COLO829 (cell line): Measurements from ENCODE around the gene SSR4.

ENCODE experiments used
- DNase-seq: peaks from one replicate; pipeline ENCODE4 v3.0.0; 2012; ENCODE audit warnings: low spot score

SSR4 gene

DNA sequence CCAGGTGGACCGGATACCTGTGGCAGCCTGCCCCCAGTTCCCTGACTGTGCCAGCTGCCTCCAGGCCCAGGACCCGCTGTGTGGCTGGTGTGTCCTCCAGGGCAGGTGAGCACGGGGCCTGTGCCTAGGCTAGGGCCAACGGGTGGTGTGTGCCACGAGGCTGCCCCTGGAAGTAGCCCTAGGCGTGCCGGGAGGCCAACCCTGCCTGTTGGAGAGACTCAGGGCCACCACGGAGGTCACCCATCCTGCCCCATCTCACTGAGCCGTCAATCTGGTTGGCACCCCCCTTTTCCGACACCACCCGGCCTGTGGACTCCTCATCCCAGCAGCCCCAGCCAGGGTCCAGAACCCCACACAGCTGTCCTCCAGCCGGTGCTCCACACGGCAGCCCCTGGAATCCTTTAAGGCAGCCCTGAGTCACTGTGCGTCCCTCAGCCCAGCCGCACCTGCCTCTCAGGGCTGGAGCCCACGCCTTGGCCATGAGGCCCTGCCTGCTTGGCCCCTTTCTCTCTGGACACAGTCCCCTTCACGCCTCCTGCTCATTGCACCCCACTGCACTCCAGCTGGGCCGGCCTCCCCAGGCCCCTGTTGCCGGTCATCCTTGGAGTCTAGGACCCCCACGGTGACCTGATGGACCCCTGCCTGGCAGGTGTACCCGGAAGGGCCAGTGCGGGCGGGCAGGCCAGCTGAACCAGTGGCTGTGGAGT, 25.2 kb upstream of the SSR4 start:
- no peak for DNase-seq

DNA sequence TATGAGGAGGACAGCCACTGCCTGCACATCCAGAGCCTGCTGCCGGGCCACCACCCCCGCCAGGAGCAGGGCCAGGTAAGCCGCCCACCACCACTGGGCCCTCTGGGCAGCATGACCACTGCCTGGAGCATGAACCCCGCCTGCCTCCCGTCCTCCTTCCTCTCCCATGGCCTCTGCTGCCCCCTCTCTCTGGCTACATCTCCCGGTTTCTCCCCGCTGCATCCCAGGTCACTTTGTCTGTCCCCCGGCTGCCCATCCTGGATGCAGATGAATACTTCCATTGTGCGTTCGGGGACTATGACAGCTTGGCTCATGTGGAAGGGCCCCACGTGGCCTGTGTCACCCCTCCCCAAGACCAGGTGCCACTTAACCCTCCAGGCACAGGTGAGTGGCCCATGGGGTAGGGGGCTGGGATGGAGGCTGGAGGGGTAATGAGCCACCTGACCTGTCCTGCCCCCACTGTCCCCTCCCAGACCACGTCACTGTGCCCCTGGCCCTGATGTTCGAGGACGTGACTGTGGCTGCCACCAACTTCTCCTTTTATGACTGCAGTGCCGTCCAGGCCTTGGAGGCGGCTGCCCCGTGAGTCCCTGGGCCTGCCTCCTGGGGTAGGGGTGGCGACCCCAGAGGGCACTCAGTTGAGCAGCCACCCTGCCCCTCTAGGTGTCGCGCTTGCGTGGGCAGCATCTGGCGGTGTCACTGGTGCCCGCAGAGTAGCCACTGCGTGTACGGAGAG, 24.4 kb upstream of the SSR4 start:
- no peak for DNase-seq

DNA sequence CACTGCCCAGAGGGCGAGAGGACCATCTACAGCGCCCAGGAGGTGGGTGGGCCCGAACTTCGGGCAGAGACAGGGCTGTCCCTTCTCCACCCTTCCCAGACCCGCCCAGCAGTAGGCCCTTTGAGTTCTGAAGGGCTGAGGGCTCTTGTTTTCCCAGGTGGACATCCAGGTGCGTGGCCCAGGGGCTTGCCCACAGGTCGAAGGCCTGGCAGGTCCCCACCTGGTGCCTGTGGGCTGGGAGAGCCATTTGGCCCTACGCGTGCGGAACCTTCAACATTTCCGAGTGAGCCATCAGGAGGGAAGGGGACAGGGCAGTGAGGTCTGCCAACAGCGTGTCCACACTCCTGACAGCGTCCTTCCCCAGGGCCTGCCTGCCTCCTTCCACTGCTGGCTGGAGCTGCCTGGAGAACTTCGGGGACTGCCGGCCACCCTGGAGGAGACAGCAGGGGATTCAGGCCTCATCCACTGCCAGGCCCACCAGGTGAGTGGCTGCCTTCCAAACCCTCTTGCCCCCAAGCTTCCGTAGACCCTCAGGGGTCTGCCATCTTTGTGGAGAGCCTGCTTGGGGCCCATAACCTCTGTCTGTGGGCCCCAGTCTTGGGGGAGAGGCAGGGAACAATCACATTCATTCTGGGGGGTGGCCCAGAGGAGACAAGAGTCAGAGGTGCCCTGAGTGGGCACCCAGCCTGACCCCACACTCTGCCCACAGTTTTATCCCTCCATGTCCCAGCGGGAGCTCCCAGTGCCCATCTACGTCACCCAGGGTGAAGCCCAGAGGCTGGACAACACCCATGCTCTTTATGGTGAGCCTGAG, 23.7 kb upstream of the SSR4 start:
- DNase-seq, result no peak

DNA sequence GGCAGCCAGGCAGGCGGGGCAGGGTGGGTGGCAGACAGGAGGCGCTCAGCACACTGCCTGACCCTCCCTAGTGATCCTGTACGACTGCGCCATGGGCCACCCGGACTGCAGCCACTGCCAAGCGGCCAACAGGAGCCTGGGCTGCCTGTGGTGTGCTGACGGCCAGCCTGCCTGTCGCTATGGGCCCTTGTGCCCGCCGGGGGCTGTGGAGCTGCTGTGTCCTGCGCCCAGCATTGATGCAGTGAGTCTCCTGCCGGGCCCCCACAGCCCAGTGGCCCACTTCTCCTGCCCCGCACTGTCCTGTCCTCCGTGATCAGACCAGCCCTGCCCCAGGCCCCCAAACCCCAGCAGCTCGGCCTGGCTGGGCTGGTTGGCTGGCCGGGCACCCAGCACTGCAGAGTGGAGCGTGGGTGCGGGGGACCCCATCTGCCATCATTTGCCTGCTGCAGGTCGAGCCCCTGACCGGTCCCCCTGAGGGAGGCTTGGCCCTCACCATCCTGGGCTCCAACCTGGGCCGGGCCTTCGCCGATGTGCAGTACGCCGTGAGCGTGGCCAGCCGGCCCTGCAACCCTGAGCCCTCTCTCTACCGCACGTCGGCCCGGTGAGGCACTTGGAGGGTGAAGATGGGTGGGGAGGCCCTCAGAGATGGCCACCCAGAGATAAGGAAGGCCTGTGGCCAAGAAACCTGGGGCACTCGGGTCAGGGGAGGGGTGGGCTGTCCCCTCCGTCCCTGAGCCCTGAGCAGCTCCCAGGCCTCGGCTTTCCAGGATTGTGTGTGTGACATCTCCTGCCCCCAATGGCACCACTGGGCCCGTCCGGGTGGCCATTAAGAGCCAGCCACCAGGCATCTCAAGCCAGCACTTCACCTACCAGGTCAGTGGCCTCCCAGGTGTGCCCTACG, 22.8 kb upstream of the SSR4 start:
- no peak for DNase-seq

DNA sequence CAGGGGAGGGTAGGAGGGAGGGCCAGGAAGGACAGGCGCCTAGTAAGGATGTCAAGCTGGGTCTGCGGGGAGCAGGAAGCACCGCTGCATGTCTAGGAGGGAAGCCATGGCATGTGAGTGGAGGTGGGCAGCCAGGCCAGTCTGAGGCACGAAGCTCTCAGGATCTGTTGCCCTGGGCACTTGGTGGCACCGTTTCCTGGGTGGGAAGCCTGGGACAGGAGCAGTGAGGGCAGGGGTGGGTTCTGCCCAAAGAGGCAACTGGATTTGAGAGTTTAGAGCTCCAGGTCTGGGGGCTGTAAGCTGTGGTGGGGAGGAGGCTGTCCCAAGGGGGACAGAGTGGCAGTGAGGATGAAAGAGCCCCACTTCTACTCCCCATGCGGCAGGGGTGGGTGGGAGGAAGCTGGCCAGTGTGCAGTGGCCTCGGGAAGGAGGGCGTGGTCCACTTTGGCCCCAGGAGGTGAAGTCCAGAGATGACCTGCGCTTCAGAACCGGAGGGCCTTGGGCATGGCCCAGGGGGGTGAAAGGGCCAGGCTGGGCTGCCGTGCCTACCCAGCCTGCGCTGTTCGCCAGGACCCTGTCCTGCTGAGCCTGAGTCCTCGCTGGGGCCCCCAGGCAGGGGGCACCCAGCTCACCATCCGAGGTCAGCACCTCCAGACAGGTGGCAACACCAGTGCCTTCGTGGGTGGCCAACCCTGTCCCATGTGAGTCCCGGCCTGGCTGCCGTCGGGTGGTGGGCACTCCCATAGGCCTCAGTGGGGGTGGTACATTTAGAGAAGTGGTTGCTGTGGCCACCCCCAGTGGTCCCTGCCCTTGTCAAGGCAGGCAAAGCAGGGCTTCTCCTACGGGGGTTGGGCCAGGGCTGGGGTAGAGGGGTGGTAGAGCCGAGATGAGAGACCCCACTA, 21.9 kb upstream of the SSR4 start:
- no peak for DNase-seq

DNA sequence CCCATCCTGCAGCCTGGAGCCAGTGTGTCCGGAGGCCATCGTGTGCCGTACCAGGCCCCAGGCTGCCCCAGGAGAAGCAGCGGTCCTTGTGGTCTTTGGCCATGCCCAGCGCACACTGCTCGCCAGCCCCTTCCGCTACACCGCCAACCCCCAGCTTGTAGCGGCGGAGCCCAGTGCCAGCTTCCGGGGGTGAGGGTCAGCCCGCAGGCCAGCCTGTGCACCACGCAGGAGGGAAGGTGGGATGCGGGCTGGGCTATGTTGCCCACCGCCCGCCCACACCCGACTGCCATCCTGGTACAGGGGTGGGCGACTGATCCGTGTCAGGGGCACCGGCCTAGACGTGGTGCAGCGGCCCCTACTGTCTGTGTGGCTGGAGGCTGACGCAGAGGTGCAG, 21.3 kb upstream of the SSR4 start:
- no peak for DNase-seq

DNA sequence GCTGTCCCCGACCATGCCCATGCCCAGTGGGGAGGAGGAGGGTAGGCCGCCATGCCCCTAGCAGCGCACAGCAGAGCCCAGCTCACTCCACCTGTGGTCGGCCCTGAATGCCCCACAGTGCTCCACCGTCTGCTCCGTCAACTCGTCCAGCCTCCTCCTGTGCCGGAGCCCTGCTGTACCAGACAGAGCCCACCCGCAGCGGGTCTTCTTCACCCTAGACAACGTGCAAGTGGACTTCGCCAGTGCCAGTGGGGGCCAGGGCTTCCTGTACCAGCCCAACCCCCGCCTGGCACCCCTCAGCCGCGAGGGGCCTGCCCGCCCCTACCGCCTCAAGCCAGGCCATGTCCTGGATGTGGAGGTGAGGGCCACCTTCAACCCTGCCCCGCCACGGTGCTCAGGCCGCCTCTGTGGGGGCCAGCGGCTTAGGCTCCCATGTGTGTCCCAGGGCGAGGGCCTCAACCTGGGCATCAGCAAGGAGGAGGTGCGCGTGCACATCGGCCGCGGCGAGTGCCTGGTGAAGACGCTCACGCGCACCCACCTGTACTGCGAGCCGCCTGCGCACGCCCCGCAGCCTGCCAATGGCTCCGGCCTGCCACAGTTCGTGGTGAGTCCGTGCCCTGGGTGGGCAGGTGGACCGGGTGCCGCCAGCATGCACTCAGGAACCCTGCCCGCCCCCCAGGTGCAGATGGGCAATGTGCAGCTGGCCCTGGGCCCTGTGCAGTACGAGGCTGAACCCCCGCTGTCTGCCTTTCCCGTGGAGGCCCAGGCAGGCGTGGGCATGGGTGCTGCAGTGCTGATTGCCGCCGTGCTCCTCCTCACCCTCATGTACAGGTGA, 20.5 kb upstream of the SSR4 start:
- DNase-seq, result no peak

DNA sequence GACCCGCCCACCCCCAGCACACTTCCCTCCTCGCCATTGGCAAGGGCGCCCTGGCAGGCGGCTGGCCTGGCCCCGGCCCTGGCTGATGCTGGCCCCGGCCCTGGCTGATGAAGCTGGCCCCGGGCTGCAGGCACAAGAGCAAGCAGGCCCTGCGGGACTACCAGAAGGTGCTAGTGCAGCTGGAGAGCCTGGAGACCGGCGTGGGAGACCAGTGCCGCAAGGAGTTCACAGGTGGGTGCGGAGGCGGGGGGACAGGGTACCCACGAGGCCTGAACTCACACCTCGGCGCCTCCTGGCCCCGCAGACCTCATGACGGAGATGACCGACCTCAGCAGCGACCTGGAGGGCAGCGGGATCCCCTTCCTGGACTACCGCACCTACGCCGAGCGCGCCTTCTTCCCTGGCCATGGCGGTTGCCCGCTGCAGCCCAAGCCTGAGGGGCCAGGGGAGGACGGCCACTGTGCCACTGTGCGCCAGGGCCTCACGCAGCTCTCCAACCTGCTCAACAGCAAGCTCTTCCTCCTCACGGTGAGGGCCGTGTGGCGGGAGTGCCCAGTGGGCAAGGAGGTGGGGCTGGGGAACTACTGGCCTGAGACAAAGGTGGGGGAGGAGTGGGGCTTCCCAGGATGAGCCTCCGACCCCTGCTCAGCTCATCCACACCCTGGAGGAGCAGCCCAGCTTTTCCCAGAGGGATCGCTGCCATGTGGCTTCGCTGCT, 19.7 kb upstream of the SSR4 start:
- no peak for DNase-seq

DNA sequence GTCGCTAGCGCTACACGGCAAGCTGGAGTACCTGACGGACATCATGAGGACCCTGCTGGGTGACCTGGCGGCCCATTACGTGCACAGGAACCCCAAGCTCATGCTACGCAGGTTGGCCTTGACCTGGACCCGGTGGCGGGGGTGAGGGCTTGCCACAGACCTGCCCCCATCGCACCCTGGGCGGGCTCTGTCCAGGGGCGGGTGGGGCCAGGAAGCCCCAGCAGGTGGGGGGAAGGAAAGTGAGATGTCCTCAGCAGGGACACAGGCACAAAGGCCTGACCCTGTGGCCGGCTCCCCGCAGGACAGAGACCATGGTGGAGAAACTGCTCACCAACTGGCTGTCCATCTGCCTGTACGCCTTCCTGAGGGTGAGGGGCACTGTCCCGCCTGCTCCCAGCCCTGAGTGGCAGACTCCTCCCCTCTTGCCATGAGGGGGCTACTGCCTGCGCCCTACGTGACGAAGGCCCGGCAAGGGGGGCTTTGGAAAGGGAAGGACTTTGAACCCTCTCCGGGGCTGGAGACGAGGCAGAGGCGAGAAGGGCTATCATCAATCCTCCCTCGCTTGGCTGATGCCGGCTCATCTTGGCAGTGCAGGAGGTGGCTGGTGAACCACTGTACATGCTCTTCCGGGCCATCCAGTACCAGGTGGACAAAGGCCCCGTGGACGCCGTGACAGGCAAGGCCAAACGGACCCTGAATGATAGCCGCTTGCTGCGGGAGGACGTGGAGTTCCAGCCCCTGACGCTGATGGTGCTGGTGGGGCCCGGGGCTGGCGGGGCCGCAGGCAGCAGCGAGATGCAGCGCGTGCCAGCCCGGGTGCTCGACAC, 19.0 kb upstream of the SSR4 start:
- DNase-seq, result no peak

DNA sequence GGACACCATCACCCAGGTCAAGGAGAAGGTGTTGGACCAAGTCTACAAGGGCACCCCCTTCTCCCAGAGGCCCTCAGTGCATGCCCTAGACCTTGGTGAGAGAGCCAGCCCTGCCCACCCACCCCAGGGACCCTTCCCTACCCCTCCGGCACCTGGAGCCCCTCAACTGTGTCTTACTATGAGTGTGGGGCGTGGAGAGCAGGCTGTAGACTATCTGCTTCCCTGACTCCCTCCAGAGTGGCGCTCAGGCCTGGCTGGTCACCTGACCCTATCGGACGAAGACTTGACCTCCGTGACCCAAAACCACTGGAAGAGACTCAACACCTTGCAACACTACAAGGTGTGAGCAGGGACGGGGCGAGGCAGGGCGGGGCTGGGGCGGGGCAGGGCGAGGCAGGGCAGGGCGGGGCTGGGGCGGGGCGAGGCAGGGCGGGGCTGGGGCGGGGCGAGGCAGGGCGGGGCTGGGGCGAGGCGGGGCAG, 18.3 kb upstream of the SSR4 start:
- DNase-seq, result no peak

DNA sequence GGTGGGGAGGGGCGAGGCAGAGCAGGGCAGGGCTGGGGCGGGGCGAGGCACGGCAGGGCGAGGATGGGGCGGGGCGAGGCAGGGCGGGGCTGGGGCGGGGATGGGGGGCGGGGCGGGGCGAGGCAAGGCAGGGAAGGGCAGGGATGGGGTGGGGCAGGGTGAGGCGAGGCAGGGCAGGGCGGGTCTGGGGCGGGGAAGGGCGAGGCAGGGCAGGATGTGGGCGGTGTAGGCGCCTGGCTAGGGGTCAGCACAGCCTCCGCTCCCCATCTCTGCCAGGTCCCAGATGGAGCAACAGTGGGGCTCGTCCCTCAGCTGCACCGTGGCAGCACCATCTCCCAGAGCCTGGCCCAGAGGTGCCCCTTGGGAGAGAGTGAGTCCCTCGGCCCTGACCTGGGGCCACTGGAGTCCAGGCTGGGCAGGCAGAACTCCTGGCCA, 17.8 kb upstream of the SSR4 start:
- DNase-seq, result no peak

DNA sequence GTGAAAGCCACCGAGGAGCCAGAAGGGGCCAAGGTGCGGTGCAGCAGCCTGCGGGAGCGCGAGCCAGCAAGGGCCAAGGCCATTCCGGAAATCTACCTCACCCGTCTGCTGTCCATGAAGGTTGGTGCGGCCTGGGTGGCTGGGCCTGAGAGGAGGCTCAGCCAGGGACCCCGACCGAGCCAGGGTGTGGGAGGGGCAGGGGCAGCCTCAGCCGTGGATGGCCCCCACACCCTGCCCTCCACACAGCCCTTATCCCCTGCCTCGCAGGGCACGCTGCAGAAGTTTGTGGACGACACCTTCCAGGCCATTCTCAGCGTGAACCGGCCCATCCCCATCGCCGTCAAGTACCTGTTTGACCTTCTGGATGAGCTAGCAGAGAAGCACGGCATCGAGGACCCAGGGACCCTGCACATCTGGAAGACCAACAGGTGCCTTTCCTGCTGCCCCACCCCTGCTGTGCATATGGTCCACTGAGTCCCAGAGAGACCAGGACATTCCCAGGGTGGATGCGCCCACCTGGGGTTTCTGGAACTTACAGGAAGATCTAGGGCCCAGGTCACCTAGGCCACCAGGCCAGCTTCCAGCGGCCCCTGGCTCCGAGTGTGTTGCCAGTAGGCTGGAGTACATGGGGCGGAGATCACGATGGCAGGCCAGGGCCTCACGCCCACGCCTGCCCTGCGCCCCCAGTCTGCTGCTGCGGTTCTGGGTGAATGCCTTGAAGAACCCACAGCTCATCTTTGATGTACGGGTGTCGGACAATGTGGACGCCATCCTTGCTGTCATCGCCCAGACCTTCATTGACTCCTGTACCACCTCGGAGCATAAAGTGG, 17.0 kb upstream of the SSR4 start:
- no peak for DNase-seq

DNA sequence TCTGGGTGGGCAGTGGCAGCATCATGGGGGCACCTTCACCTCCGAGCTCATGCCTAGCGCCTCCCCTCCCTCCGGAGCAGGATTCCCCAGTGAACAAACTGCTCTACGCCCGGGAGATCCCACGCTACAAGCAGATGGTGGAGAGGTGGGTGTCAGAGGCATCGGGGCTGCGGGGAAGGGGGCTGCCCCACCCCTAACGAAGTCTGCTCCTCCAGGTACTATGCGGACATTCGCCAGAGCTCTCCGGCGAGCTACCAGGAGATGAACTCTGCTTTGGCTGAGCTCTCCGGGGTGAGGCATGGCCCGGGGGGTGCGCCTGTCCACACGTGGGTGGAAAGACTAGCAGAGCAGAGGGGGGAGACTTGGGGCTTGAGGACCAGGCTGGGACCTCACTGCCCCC, 16.3 kb upstream of the SSR4 start:
- no peak for DNase-seq

DNA sequence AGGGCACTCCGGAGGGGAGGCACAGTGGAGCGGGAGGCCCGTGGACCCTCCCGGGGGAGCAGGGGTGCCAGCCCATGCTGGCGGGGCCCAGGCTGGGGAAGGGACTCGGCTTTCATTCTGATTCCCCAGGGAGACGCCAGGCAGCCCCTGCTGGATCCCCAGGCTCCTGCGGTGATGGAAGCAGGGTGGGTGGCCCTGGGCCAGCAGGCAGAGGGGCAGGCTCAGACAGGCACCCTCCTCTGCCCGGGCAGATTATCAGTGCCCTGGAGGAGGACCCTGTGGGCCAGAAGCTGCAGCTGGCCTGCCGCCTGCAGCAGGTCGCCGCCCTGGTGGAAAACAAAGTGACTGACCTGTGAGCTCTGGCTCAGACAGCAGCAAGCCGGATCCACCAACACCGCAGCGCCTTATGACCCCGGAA, 15.8 kb upstream of the SSR4 start:
- no peak for DNase-seq

DNA sequence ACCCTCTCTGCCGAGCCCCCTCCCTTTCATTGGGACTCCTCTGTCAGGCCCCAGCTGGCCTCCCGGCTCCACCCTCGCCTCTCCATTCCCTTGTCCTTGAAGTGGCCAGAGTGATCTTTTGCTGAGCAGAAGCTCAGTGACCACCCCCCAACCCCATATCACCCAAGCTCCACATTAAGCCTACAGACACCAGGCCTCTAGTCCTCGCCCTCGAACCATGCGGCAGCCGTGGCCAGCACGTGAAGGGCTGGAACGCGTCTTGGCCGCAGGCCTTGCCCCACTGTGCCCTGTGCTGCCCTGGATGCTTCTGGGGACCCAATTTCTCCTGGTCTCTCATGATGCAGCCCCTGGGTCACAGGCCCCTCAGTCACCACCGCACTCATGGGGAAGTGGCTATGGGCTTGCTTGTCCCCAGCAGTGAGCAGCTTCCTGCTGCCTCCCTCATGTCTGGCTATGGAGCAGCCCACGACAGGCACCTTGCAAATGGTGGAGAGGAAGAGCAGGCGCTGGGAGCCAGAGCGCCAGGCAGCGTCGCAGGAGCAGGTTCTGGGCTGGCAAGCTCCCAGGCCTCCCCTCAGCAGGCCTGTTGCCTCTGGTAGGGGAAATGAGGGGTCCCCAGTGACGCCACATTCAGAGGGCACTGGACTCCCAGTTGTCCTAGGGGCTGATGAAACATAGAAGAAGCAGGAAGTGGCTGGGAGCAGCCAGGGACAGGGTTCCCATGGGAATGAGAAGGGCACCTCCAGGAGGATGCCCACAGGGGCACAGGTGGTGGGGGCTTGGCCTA, 14.4 kb upstream of the SSR4 start:
- no peak for DNase-seq

DNA sequence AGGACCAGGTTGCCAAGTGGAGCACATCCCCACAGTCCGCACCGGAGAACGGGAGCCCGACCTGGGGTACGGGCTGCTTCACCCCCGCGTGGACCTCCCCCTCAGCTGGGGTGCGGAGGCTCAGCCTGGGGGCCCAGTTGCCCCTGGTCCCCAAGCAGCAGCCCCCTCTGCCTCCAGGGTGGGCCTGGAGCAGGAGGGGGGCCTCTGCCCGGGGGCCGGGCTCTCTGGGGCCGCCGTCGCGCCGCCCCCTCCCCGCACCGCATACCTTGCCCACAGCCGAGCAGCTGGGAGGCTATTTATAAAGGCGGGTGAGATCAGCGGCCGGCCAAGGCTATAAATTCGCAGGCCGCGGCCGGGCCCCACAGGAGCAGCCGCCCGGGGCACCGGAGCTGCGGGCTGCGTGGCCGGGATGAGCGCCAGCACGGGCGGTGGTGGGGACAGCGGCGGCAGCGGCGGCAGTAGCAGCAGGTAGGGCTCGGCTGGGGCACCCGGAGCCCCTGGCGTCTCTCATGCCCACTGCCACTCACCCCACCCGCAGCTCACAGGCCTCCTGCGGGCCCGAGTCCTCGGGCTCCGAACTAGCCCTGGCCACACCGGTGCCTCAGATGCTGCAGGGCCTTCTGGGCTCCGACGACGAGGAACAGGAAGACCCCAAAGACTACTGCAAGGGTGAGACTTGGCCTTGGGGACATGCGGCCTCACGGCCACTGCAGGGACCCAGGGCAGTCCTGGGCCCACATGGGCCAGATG, 13.6 kb upstream of the SSR4 start, which contains the start of gene SRPK3:
Gene SRPK3 (plus strand): TSS at position 364 of the 750 bp plus-strand sequence. CDS start 46 bp downstream, at position 410.
- DNase-seq, result no peak
